ENCODE measurements around the gene RYR1.

GRCh38 chr19:38587562-38587961 is 154.1 kb downstream of the RYR1 start:
- TF ChIP-seq CTCF (IDR thresholded peaks at IDR 0.05) (no peak), EZH2 (IDR thresholded peaks at IDR 0.05; ENCODE audit: borderline replicate concordance, insufficient read depth, low read depth, low read length, poor library complexity, severe bottlenecking) (no peak)

Measured in B cell (primary cell).